Measurements from ENCODE around the gene TEPSIN. TPM values are rescaled to one million over a fixed set of nuclear protein-coding genes. Genes with fewer than 3 reads are reported as not detected.
A peak's percentile ranks its signal among the peaks of the same experiment; 100 is the strongest.
"Not testable (repeated sequence)": the region's sequence is repeated elsewhere in the genome, so short reads cannot be mapped to it uniquely, and the experiment has no call there.

TEPSIN gene
- polyA plus RNA-seq, 4 donors: 19.3 to 89.9 (median 36.0) TPM

DNA sequence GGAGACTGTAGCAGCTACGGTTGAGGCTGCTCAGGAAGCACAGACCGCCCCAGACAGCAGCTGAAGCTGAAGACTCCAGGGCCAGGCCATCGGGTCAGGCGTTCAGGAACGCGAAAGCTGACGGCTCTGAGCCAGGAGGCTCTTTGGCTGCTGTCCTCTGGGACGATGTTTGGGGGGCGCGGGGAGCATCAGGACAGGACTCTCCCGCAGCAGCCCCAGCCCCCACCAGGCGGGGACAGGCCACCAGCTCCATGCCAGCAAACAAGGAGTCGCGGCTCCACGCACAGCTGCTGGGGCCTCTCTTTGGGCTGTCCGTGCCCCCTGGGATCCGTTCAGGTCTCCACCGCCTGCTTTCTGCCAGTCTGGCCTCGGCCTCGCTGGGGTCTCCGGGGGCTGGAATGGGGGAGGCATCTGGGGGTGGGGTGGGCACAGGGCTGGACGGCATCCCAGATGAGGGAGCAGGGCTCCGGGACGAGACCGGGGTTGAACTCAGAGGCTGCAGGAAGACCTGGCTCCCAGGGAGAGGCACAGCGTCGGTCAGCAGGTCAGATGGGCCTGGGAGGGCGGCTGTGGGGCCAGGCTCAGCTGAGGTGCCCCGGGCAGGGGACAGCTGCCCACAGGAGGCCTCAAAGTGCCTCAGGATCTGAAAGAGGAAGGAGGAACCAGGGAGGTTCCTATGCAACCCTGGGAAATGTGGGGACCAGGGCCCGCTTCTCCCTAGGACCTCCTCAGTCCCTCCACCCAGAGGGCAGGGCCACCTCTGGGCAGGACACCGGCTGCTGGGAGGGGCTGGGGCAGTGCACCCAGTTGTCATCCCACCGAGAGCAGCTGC lies 9.8 kb downstream of the TEPSIN start:
- DNase-seq: no peak
- FAIRE-seq: no peak
- no peak overlapping the region for H3K4me3 ChIP-seq (ENCODE audit: low read depth in 1 of 3, low read length in 3 of 3)
- peaks cover 0 to 2% (median 0%) of the 10 kb centered on the region in 3 donors for H3K27me3 ChIP-seq (ENCODE audit: control insufficient read depth in 3 of 3, insufficient read depth in 3 of 3, low read length in 3 of 3)
- peaks cover 0 to 2% of the 10 kb centered on the region in 2 donors for H3K9me3 ChIP-seq (ENCODE audit: control insufficient read depth in 2 of 2, insufficient read depth in 1 of 2, low read depth in 1 of 2, low read length in 1 of 2)
- peaks cover 4 to 57% (median 6%) of the 10 kb centered on the region in 3 donors for H3K36me3 ChIP-seq (ENCODE audit: control insufficient read depth in 3 of 3, insufficient read depth in 2 of 3, low read depth in 1 of 3, low read length in 3 of 3)
- WGBS, 3 donors: 86 to 93% (median 92%) methylated on average over 32 of the region's 32 CpGs
- H3K27ac ChIP-seq (ENCODE audit: low read depth in 1 of 3, low read length in 2 of 3): peak overlapping the region in 1 of 3 donors; percentile 33
- H3K4me1 ChIP-seq (ENCODE audit: control insufficient read depth in 3 of 3, insufficient read depth in 2 of 3, low read depth in 1 of 3, low read length in 2 of 3): no peaks in the 10 kb centered on the region

DNA sequence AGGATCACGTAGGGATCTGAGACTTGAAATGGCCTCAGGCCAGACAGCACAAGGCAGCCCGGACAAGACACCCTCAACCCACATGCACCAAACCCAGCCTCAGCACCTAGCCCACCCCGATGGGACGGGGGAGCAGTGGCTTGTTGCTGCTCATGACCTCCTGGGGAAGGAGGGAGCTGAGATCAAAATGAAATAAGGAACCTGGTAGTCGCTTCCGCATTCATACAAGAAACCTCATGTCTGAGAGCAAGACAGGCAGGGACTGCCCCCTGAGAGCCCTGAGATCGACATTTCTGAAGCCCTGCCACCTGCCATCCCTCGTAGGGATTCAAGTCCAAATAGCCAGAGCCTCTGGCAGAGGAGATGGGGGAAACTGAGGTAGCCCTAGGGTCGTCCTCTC lies 10.4 kb downstream of the TEPSIN start:
- FAIRE-seq: no peak
- peaks cover 0 to 2% of the 10 kb centered on the region in 2 donors for H3K9me3 ChIP-seq (ENCODE audit: control insufficient read depth in 2 of 2, insufficient read depth in 1 of 2, low read depth in 1 of 2, low read length in 1 of 2)
- peaks cover 0 to 7% (median 0%) of the 10 kb centered on the region in 3 donors for H3K27me3 ChIP-seq (ENCODE audit: control insufficient read depth in 3 of 3, insufficient read depth in 3 of 3, low read length in 3 of 3)
- peaks cover 4 to 51% (median 4%) of the 10 kb centered on the region in 3 donors for H3K36me3 ChIP-seq (ENCODE audit: control insufficient read depth in 3 of 3, insufficient read depth in 2 of 3, low read depth in 1 of 3, low read length in 3 of 3)
- no peak overlapping the region for H3K4me3 ChIP-seq (ENCODE audit: low read depth in 1 of 3, low read length in 3 of 3)
- 73 to 77% (median 73%) methylated on average over 9 of the region's 9 CpGs for WGBS, 3 donors
- DNase-seq: no peak
- H3K4me1 ChIP-seq (ENCODE audit: control insufficient read depth in 3 of 3, insufficient read depth in 2 of 3, low read depth in 1 of 3, low read length in 2 of 3): peaks cover 0 to 6% (median 0%) of the 10 kb centered on the region in 3 donors
- H3K27ac ChIP-seq (ENCODE audit: low read depth in 1 of 3, low read length in 2 of 3): peak overlapping the region in 1 of 3 donors; percentile 33

DNA sequence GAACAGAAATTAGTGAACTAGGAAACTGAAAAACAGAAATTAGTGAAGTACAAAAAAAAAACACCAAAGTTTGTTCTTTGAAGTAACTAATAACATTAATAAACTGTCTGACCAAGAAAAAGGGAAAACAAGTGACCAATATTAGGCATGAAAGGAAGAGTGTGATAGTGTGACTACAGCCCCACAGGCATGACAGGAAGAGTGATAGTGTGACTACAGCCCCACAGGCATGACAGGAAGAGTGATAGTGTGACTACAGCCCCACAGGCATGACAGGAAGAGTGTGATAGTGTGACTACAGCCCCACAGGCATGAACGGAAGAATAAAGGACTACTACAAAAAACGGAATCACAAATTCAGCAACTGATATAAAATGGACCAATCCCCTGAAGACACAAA lies 11.2 kb downstream of the TEPSIN start:
- H3K4me1 ChIP-seq (ENCODE audit: control insufficient read depth in 3 of 3, insufficient read depth in 2 of 3, low read depth in 1 of 3, low read length in 2 of 3); H3K27me3 ChIP-seq (ENCODE audit: control insufficient read depth in 3 of 3, insufficient read depth in 3 of 3, low read length in 3 of 3); H3K4me3 ChIP-seq (ENCODE audit: low read depth in 1 of 3, low read length in 3 of 3); FAIRE-seq; H3K27ac ChIP-seq (ENCODE audit: low read depth in 1 of 3, low read length in 2 of 3); H3K9me3 ChIP-seq (ENCODE audit: control insufficient read depth in 2 of 2, insufficient read depth in 1 of 2, low read depth in 1 of 2, low read length in 1 of 2); DNase-seq: not testable (repeated sequence)
- 66 to 80% (median 80%) methylated on average over 2 of the region's 2 CpGs for WGBS, 3 donors
- H3K36me3 ChIP-seq (ENCODE audit: control insufficient read depth in 3 of 3, insufficient read depth in 2 of 3, low read depth in 1 of 3, low read length in 3 of 3): peaks cover 0 to 43% (median 0%) of the 10 kb centered on the region in 3 donors

DNA sequence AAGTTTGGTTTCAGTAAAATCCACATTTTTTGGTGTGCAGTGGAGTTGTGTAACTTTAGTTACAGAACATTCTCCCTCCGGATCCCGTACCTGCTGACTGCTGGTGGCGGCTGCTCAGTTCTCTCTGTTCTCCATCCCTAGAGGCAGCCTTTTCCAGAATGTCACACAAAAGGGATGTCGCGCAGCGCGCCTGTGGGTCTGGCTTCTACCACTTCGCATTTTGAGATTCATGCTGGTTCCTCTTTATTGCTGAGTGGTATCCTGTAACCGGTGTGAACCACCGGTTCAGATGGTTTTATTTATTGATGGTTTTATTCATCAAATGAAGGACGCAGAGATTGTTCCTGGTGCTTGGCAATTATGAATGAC lies 15.1 kb downstream of the TEPSIN start:
- Histone ChIP-seq H3K36me3 (ENCODE audit: control insufficient read depth in 3 of 3, insufficient read depth in 2 of 3, low read depth in 1 of 3, low read length in 3 of 3) (peaks cover 0 to 20% (median 0%) of the 10 kb centered on the region in 3 donors), H3K27me3 (ENCODE audit: control insufficient read depth in 3 of 3, insufficient read depth in 3 of 3, low read length in 3 of 3) (peaks cover 0 to 9% (median 0%) of the 10 kb centered on the region in 3 donors), H3K27ac (ENCODE audit: low read depth in 1 of 3, low read length in 2 of 3) (no peak overlapping the region), H3K4me1 (ENCODE audit: control insufficient read depth in 3 of 3, insufficient read depth in 2 of 3, low read depth in 1 of 3, low read length in 2 of 3) (peaks cover 0 to 19% (median 0%) of the 10 kb centered on the region in 3 donors), H3K9me3 (ENCODE audit: control insufficient read depth in 2 of 2, insufficient read depth in 1 of 2, low read depth in 1 of 2, low read length in 1 of 2) (peaks cover 0 to 2% of the 10 kb centered on the region in 2 donors), H3K4me3 (ENCODE audit: low read depth in 1 of 3, low read length in 3 of 3) (no peak overlapping the region)
- FAIRE-seq (no peak), DNase-seq (no peak)
- 23 to 49% (median 45%) methylated on average over 11 of the region's 11 CpGs for WGBS, 3 donors

DNA sequence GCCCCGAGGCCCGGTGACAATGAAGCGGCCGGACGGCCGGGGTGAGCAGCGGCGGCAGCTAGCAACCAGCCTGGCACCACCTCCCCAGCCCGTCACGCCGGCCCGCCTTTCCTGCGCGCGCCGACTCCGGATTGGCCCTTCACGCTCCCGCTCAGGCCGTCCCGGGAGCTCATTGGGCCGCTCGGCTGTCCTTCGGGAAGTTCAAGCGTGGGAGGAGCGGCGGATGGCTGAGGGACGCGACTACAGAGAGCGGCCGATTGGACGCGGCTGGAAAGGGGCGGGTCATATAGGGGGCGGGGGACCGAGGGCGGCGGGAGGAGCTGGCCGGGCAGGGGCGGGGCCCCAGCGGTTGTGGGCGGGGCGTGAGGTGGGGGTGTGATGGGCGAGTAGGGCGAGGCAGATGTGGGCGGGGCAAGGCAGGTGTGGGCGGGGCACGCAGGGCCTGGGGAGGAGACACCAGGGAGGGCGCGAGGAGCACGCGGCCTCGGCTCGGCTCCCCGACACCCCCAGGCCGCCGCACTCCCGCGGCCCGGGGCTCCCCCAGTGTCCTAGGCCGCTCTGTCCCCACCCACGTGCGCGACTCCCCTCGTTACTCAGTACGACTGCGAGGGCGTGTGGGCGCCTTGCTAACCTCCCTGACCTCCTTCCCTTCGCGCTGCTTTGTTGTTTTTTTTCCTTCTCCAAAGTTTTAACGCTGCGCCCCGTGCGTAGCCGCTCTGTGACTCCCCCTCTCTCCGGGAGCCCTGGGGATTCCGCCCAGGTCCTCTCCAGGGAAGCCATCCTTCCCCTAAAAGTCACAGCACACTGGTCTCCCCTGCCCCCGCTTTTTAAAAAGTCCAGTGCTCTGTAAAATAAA lies 15.7 kb downstream of the TEPSIN start, which contains the start of gene CEP131:
Gene CEP131, minus strand, starts transcription at position 60 of the 856 bp plus-strand sequence. CDS start 2,909 bp downstream, outside the sequence.
- H3K4me1 ChIP-seq (ENCODE audit: control insufficient read depth in 3 of 3, insufficient read depth in 2 of 3, low read depth in 1 of 3, low read length in 2 of 3): peaks cover 0 to 19% (median 0%) of the 10 kb centered on the region in 3 donors
- DNase-seq (peak; percentile 98 to 99), FAIRE-seq (no peak)
- H3K9me3 ChIP-seq (ENCODE audit: control insufficient read depth in 2 of 2, insufficient read depth in 1 of 2, low read depth in 1 of 2, low read length in 1 of 2): peaks cover 0 to 2% of the 10 kb centered on the region in 2 donors
- peaks cover 0 to 20% (median 0%) of the 10 kb centered on the region in 3 donors for H3K36me3 ChIP-seq (ENCODE audit: control insufficient read depth in 3 of 3, insufficient read depth in 2 of 3, low read depth in 1 of 3, low read length in 3 of 3)
- H3K27me3 ChIP-seq (ENCODE audit: control insufficient read depth in 3 of 3, insufficient read depth in 3 of 3, low read length in 3 of 3): peaks cover 0 to 9% (median 0%) of the 10 kb centered on the region in 3 donors
- H3K4me3 ChIP-seq (ENCODE audit: low read depth in 1 of 3, low read length in 3 of 3): peak within 1 kb of the TSS; percentile 48 to 74 (median 60)
- WGBS, 3 donors: 1 to 2% (median 1%) methylated on average over 56 to 79 of the region's 79 CpGs
- H3K27ac ChIP-seq (ENCODE audit: low read depth in 1 of 3, low read length in 2 of 3): peak within 1 kb of the TSS in 1 of 3 donors; percentile 42

DNA sequence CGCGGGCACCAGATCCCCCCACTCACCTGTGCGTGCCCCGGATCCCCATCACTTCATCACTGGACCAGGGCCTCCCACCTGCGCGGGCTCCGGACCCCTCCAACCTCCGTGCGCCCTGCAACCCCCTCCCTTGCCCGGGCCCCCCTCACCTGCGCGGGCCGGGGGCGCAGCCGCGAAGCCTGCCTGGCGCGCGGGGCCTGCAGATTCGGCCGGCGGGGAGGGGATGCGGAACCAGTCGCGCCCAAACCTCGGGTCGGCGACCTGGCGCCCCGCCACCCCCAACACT lies 16.3 kb downstream of the TEPSIN start:
- DNase-seq (no peak), FAIRE-seq (no peak)
- no peak overlapping the region for H3K27ac ChIP-seq (ENCODE audit: low read depth in 1 of 3, low read length in 2 of 3)
- peaks cover 0 to 9% (median 0%) of the 10 kb centered on the region in 3 donors for H3K27me3 ChIP-seq (ENCODE audit: control insufficient read depth in 3 of 3, insufficient read depth in 3 of 3, low read length in 3 of 3)
- peak overlapping the region; percentile 48 to 74 (median 60) for H3K4me3 ChIP-seq (ENCODE audit: low read depth in 1 of 3, low read length in 3 of 3)
- H3K36me3 ChIP-seq (ENCODE audit: control insufficient read depth in 3 of 3, insufficient read depth in 2 of 3, low read depth in 1 of 3, low read length in 3 of 3): peaks cover 0 to 22% (median under 1%) of the 10 kb centered on the region in 3 donors
- peaks cover 0 to 19% (median 0%) of the 10 kb centered on the region in 3 donors for H3K4me1 ChIP-seq (ENCODE audit: control insufficient read depth in 3 of 3, insufficient read depth in 2 of 3, low read depth in 1 of 3, low read length in 2 of 3)
- H3K9me3 ChIP-seq (ENCODE audit: control insufficient read depth in 2 of 2, insufficient read depth in 1 of 2, low read depth in 1 of 2, low read length in 1 of 2): peaks cover 0 to 2% of the 10 kb centered on the region in 2 donors
- 0 to 1% (median 1%) methylated on average over 14 to 30 of the region's 30 CpGs for WGBS, 3 donors

DNA sequence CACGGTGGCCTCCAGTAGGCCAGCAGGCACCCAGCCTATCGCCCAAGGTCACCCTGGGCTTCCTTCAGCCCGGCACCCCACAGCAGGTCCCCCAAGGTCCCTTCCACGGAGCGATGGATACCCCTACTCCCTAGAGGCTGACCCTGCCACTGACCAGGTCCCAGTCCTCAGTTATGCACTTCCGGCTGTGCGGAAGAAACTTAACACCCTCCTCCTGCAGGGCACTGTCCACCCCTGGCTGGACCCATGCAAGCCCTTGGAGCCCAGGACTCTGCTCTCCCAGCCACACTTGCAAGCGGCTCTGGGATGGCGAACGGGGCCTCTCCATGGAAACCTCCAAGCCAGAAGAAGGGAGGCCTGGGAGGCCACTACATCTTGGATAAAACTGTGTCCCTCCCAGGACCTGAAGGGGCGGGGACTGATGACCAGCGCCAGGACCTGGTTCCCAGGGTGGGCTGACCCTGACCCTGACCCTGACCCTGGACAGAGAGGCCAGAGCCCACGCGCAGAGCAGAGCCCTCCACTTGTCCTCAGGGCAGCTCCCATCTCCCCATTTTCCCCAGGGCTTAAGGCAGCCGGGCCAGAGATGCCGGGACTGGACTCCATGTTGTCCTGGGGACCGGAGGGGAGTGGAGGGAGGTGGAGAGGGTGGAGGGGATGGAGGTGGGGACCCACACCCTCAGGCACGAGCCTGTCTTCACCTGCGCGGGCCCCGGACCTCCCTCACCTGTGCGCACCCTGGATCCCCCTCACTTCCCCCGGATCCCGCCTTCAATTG lies 16.8 kb downstream of the TEPSIN start:
- Histone ChIP-seq H3K9me3 (ENCODE audit: control insufficient read depth in 2 of 2, insufficient read depth in 1 of 2, low read depth in 1 of 2, low read length in 1 of 2) (no peaks in the 10 kb centered on the region), H3K36me3 (ENCODE audit: control insufficient read depth in 3 of 3, insufficient read depth in 2 of 3, low read depth in 1 of 3, low read length in 3 of 3) (peaks cover 0 to 27% (median 3%) of the 10 kb centered on the region in 3 donors), H3K4me1 (ENCODE audit: control insufficient read depth in 3 of 3, insufficient read depth in 2 of 3, low read depth in 1 of 3, low read length in 2 of 3) (peaks cover 0 to 19% (median 0%) of the 10 kb centered on the region in 3 donors), H3K27me3 (ENCODE audit: control insufficient read depth in 3 of 3, insufficient read depth in 3 of 3, low read length in 3 of 3) (peaks cover 0 to 9% (median 0%) of the 10 kb centered on the region in 3 donors), H3K4me3 (ENCODE audit: low read depth in 1 of 3, low read length in 3 of 3) (peak overlapping the region; percentile 48 to 74 (median 60)), H3K27ac (ENCODE audit: low read depth in 1 of 3, low read length in 2 of 3) (no peak overlapping the region)
- DNase-seq: peak in 1 of 2 donors; percentile 25
- 7 to 20% (median 18%) methylated on average over 20 to 24 of the region's 24 CpGs for WGBS, 3 donors
- FAIRE-seq: no peak

All from small intestine (tissue), 7 donors.